ENCODE measurements around the gene OAS1. TPM values are rescaled to one million over a fixed set of nuclear protein-coding genes. Genes with fewer than 3 reads are reported as not detected.

Gene OAS1
- polyA plus RNA-seq, 1 donor (not counting 4 experiments of a cell fraction or from before 2014, with no cell fraction given) = 88.3 TPM

DNA sequence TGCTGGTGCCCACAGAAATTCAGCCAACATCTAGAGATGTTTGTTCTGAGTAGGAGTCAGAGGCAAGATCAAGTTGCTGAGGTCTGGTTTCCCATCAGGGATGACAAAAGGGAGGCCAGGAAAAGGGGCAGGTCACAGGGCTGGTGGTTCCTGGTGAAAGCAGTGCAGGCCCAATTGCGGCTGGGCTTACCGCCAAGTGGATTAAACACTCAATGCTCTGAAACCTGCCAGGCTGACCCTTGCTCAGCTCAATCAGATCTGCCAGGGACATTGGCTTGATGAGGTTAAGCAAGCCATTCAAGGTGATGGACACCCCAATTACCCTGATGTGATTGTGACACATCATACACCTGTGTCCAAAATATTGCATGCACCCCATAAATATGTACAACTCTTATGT lies 5.5 kb upstream of the OAS1 start:
- no peak overlapping the region for H3K27ac ChIP-seq (ENCODE audit: control insufficient read depth, insufficient read depth, low read length)
- dilution Hi-C loops (cut with MboI; ENCODE audit: extremely low pct_ligation_motif_present, low sequenced_read_pairs) = no loop called here

DNA sequence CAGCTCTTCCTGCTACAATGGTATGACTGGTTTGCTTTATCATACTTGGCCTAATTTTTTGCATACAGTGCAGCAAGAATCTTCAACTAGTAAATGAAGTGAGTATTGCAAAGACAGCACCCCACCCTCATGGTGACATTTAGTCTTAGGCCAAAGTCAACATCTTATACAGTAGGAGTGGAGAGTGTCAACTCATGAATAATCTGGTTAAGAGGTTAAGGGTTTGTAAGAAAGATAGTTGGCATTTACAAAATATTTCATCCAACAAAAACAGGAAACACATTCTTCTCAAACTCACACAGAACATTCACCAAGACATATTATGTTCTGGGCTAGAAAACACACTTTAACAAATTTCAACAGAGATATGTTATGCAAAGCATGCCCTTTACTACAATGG lies 2.2 kb upstream of the OAS1 start:
- Histone ChIP-seq H3K27me3 (ENCODE audit: control insufficient read depth, extremely low read depth, insufficient read depth, low read length) (no peaks in the 10 kb centered on the region), H3K4me3 (ENCODE audit: control insufficient read depth in 2 of 3, extremely low read depth in 1 of 3, insufficient read depth in 2 of 3, low read depth in 1 of 3, low read length in 3 of 3) (no peak overlapping the region), H2AFZ (ENCODE audit: control insufficient read depth, low read length) (no peak overlapping the region), H3K9me3 (ENCODE audit: control insufficient read depth, low read depth, low read length) (no peaks in the 10 kb centered on the region), H3K4me1 (ENCODE audit: control insufficient read depth, extremely low read depth, insufficient read depth, low read length) (peaks cover 14% of the 10 kb centered on the region), H4K20me1 (ENCODE audit: control insufficient read depth, extremely low read depth, insufficient read depth, low read length) (no peaks in the 10 kb centered on the region), H3K9me1 (ENCODE audit: control insufficient read depth, extremely low read depth, insufficient read depth, low read length) (no peaks in the 10 kb centered on the region), H3K79me2 (ENCODE audit: control insufficient read depth, insufficient read depth, low read length) (peaks cover 14% of the 10 kb centered on the region), H3K36me3 (ENCODE audit: control insufficient read depth in 2 of 2, extremely low read depth in 1 of 2, insufficient read depth in 2 of 2, low read length in 2 of 2) (peaks cover 0 to 2% of the 10 kb centered on the region in 2 experiments), H3K27ac (ENCODE audit: control insufficient read depth, insufficient read depth, low read length) (no peak overlapping the region), H3K4me2 (ENCODE audit: control insufficient read depth, extremely low read depth, insufficient read depth, low read depth, low read length) (no peak overlapping the region), H3K9ac (ENCODE audit: control insufficient read depth, extremely low read depth, insufficient read depth, low read length) (no peak overlapping the region)
- dilution Hi-C loops (cut with MboI; ENCODE audit: extremely low pct_ligation_motif_present, low sequenced_read_pairs) = no loop called here
- no peak for TF ChIP-seq EZH2 (IDR thresholded peaks at IDR 0.05; ENCODE audit: low read length)
- TF ChIP-seq, protein P1, sequence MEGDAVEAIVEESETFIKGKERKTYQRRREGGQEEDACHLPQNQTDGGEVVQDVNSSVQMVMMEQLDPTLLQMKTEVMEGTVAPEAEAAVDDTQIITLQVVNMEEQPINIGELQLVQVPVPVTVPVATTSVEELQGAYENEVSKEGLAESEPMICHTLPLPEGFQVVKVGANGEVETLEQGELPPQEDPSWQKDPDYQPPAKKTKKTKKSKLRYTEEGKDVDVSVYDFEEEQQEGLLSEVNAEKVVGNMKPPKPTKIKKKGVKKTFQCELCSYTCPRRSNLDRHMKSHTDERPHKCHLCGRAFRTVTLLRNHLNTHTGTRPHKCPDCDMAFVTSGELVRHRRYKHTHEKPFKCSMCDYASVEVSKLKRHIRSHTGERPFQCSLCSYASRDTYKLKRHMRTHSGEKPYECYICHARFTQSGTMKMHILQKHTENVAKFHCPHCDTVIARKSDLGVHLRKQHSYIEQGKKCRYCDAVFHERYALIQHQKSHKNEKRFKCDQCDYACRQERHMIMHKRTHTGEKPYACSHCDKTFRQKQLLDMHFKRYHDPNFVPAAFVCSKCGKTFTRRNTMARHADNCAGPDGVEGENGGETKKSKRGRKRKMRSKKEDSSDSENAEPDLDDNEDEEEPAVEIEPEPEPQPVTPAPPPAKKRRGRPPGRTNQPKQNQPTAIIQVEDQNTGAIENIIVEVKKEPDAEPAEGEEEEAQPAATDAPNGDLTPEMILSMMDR (optimal IDR thresholded peaks at IDR 0.05 in 1 of 3, IDR thresholded peaks at IDR 0.05 in 1 of 3, conservative IDR thresholded peaks at IDR 0.05 in 1 of 3; ENCODE audit: extremely low read depth in 1 of 3, insufficient read depth in 2 of 3, low read length in 3 of 3) = no peak
- DNase-seq (ENCODE audit: low read depth, low spot score) = no peak
- FAIRE-seq = no peak

More for the DNA sequence above, 5.5 kb upstream of the OAS1 start:
- DNase-seq (ENCODE audit: low read depth, low spot score) = no peak
- H3K4me2 ChIP-seq (ENCODE audit: control insufficient read depth, extremely low read depth, insufficient read depth, low read depth, low read length) = no peak overlapping the region
- no peaks in the 10 kb centered on the region for H3K79me2 ChIP-seq (ENCODE audit: control insufficient read depth, insufficient read depth, low read length)
- TF ChIP-seq, protein P1 (optimal IDR thresholded peaks at IDR 0.05 in 1 of 3, IDR thresholded peaks at IDR 0.05 in 1 of 3, conservative IDR thresholded peaks at IDR 0.05 in 1 of 3; ENCODE audit: extremely low read depth in 1 of 3, insufficient read depth in 2 of 3, low read length in 3 of 3) = no peak
- no peak for TF ChIP-seq EZH2 (IDR thresholded peaks at IDR 0.05; ENCODE audit: low read length)
- H4K20me1 ChIP-seq (ENCODE audit: control insufficient read depth, extremely low read depth, insufficient read depth, low read length) = no peaks in the 10 kb centered on the region
- H2AFZ ChIP-seq (ENCODE audit: control insufficient read depth, low read length) = no peak overlapping the region
- H3K36me3 ChIP-seq (ENCODE audit: control insufficient read depth in 2 of 2, extremely low read depth in 1 of 2, insufficient read depth in 2 of 2, low read length in 2 of 2) = no peaks in the 10 kb centered on the region
- no peak overlapping the region for H3K4me3 ChIP-seq (ENCODE audit: control insufficient read depth in 2 of 3, extremely low read depth in 1 of 3, insufficient read depth in 2 of 3, low read depth in 1 of 3, low read length in 3 of 3)
- peaks cover 3% of the 10 kb centered on the region for H3K4me1 ChIP-seq (ENCODE audit: control insufficient read depth, extremely low read depth, insufficient read depth, low read length)
- no peaks in the 10 kb centered on the region for H3K27me3 ChIP-seq (ENCODE audit: control insufficient read depth, extremely low read depth, insufficient read depth, low read length)
- no peaks in the 10 kb centered on the region for H3K9me3 ChIP-seq (ENCODE audit: control insufficient read depth, low read depth, low read length)
- no peaks in the 10 kb centered on the region for H3K9me1 ChIP-seq (ENCODE audit: control insufficient read depth, extremely low read depth, insufficient read depth, low read length)
- no peak for FAIRE-seq
- no peak overlapping the region for H3K9ac ChIP-seq (ENCODE audit: control insufficient read depth, extremely low read depth, insufficient read depth, low read length)
